ENCODE measurements around the gene TYMP. TPM values are rescaled to one million over a fixed set of nuclear protein-coding genes. Genes with fewer than 3 reads are reported as not detected.

Gene TYMP
- total and polyA plus RNA-seq, 2 experiments from 2014 or later = 46.4 to 85.7 TPM

DNA sequence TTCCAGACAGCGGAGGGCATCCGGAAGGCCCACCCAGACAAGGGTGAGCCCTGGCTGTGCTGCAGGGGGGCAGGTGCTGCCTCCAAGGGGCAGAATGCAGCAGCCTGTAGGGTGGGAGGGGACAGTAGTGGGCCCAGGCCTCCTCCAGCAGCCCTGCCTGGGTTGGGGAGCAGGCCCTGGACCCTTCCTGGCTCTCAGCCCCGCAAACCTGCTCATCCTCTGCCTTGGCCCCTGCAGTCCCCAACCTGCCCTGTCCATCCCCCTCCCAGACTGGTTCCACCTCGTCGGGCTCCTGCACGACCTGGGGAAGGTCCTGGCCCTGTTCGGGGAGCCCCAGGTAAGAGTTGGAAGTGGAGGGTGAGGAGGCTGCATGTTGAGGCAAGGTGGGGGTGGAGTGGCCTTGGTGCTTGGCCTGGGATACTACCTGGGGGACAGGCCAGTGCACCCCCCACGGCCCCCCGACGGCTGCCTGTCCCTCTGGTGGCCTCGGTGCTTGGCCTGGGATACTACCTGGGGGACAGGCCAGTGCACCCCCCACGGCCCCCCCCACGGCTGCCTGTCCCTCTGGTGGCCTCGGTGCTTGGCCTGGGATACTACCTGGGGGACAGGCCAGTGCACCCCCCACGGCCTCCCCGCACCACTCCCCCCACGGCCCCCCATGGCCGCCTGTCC, 41.7 kb downstream of the TYMP start:
- H3K27ac ChIP-seq = no peak overlapping the region
- 91% methylated on average over 6 of the region's 18 CpGs for WGBS (ENCODE audit: low lambda C conversion rate, missing lambda C conversion rate)
- H4K20me1 ChIP-seq (ENCODE audit: insufficient read depth, poor library complexity, severe bottlenecking) = no peaks in the 10 kb centered on the region
- peaks cover 8% of the 10 kb centered on the region for H3K4me1 ChIP-seq (ENCODE audit: insufficient read depth)
- H3K27me3 ChIP-seq = no peaks in the 10 kb centered on the region
- H3K9me2 ChIP-seq (replicated peaks; ENCODE audit: insufficient read depth) = no peaks in the 10 kb centered on the region
- H3K4me2 ChIP-seq = no peak overlapping the region
- H3K36me3 ChIP-seq (replicated peaks; ENCODE audit: insufficient read depth, low read depth) = no peaks in the 10 kb centered on the region
- no peaks in the 10 kb centered on the region for H3K9me3 ChIP-seq (ENCODE audit: low read depth)
- no peak for DNase-seq (ENCODE audit: low spot score)
- no peaks in the 10 kb centered on the region for H3K79me2 ChIP-seq
- TF ChIP-seq EZH2phosphoT487 (IDR thresholded peaks at IDR 0.05; ENCODE audit: low read depth, severe bottlenecking, unreplicated experiment) (no peak), EZH2 (IDR thresholded peaks at IDR 0.05; ENCODE audit: borderline replicate concordance) (no peak)
- TF ChIP-seq, protein P1, sequence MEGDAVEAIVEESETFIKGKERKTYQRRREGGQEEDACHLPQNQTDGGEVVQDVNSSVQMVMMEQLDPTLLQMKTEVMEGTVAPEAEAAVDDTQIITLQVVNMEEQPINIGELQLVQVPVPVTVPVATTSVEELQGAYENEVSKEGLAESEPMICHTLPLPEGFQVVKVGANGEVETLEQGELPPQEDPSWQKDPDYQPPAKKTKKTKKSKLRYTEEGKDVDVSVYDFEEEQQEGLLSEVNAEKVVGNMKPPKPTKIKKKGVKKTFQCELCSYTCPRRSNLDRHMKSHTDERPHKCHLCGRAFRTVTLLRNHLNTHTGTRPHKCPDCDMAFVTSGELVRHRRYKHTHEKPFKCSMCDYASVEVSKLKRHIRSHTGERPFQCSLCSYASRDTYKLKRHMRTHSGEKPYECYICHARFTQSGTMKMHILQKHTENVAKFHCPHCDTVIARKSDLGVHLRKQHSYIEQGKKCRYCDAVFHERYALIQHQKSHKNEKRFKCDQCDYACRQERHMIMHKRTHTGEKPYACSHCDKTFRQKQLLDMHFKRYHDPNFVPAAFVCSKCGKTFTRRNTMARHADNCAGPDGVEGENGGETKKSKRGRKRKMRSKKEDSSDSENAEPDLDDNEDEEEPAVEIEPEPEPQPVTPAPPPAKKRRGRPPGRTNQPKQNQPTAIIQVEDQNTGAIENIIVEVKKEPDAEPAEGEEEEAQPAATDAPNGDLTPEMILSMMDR (IDR thresholded peaks at IDR 0.05; ENCODE audit: poor library complexity) = no peak
- H2AFZ ChIP-seq = no peak overlapping the region
- H3K4me3 ChIP-seq = no peak overlapping the region

DNA sequence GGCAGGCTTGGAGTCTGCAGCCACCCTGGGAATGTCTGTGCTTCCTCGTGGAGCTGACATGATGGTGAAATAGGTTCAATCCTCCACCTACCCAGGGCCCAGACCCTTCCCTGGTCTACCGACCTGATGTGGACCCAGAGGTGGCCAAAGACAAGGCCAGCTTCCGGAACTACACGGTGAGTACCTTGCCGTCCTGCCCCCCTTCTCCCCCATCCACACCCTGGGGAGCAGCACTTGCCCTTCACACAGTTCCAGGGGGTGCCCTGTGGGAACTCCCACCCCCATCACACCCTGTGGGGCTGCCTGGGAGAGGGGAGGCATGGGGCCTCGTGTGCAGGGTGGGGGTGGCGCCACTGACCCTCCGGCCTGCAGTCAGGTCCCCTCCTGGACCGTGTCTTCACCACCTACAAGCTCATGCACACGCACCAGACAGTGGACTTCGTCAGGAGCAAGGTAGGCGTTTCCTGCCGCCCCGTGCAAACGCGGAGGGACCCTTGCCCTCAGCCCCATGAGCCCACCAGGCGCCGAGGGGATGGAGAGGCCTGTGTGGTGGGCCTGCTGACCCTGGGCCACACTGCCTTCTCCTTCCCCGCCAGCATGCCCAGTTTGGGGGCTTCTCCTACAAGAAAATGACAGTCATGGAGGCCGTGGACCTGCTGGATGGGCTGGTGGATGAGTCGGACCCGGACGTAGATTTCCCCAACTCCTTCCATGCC, 42.4 kb downstream of the TYMP start:
- Histone ChIP-seq H3K4me2 (no peak overlapping the region), H3K36me3 (replicated peaks; ENCODE audit: insufficient read depth, low read depth) (no peaks in the 10 kb centered on the region), H3K9me2 (replicated peaks; ENCODE audit: insufficient read depth) (no peaks in the 10 kb centered on the region), H3K9me3 (ENCODE audit: low read depth) (no peaks in the 10 kb centered on the region), H2AFZ (no peak overlapping the region), H3K27ac (no peak overlapping the region), H3K27me3 (no peaks in the 10 kb centered on the region), H4K20me1 (ENCODE audit: insufficient read depth, poor library complexity, severe bottlenecking) (no peaks in the 10 kb centered on the region), H3K4me3 (no peak overlapping the region), H3K79me2 (no peaks in the 10 kb centered on the region), H3K4me1 (ENCODE audit: insufficient read depth) (peaks cover 8% of the 10 kb centered on the region)
- no peak for DNase-seq (ENCODE audit: low spot score)
- no peak for TF ChIP-seq EZH2 (IDR thresholded peaks at IDR 0.05; ENCODE audit: borderline replicate concordance)
- no peak for TF ChIP-seq EZH2phosphoT487 (IDR thresholded peaks at IDR 0.05; ENCODE audit: low read depth, severe bottlenecking, unreplicated experiment)
- TF ChIP-seq, protein P1 (IDR thresholded peaks at IDR 0.05; ENCODE audit: poor library complexity) = no peak
- WGBS (ENCODE audit: low lambda C conversion rate, missing lambda C conversion rate) = 91% methylated on average over 19 of the region's 23 CpGs

DNA sequence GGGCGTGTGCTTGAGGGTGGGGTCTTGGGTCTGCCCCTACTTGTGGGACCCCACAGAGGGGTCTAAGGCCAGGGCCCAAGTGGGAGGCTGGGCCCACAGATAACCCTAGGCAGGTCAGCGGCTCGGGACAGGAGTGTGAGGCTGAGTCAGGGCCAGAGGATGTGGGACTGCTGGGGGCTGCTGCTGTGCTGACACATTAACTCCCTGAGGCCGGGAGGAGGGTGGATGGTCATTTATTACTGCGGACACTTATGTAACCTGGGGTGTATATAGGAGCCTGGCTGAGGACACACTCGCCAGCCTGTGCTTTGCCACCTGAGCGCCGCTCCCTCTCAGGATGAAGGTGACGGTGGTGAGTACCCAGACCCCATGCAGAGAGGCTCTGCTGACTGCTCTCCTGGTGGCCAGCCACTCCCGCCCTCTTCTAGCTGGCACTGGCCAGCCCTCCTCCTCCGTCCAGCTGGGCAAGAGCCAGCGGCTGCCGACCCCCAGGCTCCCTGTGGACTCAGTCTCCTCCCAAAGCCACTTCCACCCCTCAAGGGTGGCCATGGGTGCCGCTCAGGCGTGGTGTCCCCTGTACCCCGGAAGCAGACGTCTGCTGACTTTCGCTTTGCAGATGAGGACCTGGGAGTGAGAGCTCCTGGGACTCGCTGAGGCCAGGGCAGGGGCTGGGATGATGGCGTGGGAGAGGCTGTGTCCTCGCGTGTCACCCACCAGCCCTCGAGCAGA, 43.1 kb downstream of the TYMP start, which contains the start of gene MIOX:
Gene MIOX (plus strand): TSS at position 299 of the 729 bp plus-strand sequence. CDS start 39 bp downstream, at position 338.
- Histone ChIP-seq H3K4me2 (no peak within 1 kb of the TSS), H3K9me3 (ENCODE audit: low read depth) (no peaks in the 10 kb centered on the region), H3K36me3 (replicated peaks; ENCODE audit: insufficient read depth, low read depth) (no peaks in the 10 kb centered on the region), H3K27ac (no peak within 1 kb of the TSS), H3K9me2 (replicated peaks; ENCODE audit: insufficient read depth) (no peaks in the 10 kb centered on the region), H3K4me3 (no peak within 1 kb of the TSS), H3K27me3 (peaks cover 5% of the 10 kb centered on the region), H2AFZ (no peak within 1 kb of the TSS), H3K79me2 (no peaks in the 10 kb centered on the region), H4K20me1 (ENCODE audit: insufficient read depth, poor library complexity, severe bottlenecking) (no peaks in the 10 kb centered on the region), H3K4me1 (ENCODE audit: insufficient read depth) (peaks cover 13% of the 10 kb centered on the region)
- 77% methylated on average over 19 of the region's 23 CpGs for WGBS (ENCODE audit: low lambda C conversion rate, missing lambda C conversion rate)
- TF ChIP-seq EZH2phosphoT487 (IDR thresholded peaks at IDR 0.05; ENCODE audit: low read depth, severe bottlenecking, unreplicated experiment) = no peak
- no peak for TF ChIP-seq EZH2 (IDR thresholded peaks at IDR 0.05; ENCODE audit: borderline replicate concordance)
- TF ChIP-seq, protein P1 (IDR thresholded peaks at IDR 0.05; ENCODE audit: poor library complexity) = no peak
- DNase-seq (ENCODE audit: low spot score) = no peak

Data from hepatocyte (in vitro differentiated cells).